GM21737 (cell line): ENCODE measurements around the gene LINGO1.

Experiments used
- ATAC-seq: cut with Tn5 transposase; IDR thresholded peaks from one replicate; pipeline ENCODE4 v1.9.1; 2021; ENCODE audit warnings: mild to moderate bottlenecking, moderate library complexity; ENCODE audit not compliant: unreplicated experiment

Gene LINGO1

GRCh38 chr15:77573802-77574201 is 58.9 kb downstream of the LINGO1 start:
- no peak for ATAC-seq

DNA sequence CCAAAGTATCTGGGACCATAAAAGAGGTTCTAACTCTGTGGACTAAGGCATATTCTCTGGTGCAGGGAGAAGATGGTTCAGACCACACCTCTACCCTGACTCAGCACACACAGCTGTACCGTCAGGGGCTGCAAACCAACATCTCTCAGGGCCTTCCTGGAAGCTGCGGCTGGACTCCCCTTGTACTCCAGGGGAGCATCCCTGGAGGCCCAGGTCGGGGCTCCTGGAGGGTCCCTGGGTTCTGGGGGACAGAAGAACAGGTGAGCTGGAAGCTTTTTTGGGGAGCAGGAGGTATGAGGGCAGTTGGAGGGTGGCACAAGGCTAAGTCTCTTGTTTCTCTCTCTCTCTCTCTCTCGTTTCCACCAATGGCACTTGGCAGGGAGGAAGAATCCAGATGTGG is 60.5 kb downstream of the LINGO1 start:
- ATAC-seq, result no peak

DNA sequence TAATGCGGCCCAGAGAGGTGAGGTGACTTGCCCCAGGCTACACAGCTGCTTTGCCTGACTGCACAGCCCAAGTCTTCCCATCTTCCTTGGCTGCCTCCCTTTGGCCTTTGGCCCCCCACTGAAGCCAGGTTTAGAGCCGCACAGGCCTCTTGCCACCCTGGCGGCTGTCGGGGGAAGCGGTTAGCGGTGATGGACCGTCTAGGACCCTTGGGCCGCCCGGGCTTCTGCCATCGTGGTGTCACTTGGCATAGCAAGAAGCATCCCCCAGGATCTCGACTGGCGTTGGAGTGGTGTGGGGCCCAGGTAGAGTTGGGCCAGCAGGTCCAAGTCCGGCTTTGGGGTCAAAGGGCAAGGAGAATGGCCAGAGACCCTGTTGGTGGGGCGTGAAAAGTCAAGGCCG is 61.0 kb downstream of the LINGO1 start:
- no peak for ATAC-seq

- ATAC-seq, result no peak
Observed at GRCh38 chr15:77571181-77571580, 61.5 kb downstream of the LINGO1 start.

DNA sequence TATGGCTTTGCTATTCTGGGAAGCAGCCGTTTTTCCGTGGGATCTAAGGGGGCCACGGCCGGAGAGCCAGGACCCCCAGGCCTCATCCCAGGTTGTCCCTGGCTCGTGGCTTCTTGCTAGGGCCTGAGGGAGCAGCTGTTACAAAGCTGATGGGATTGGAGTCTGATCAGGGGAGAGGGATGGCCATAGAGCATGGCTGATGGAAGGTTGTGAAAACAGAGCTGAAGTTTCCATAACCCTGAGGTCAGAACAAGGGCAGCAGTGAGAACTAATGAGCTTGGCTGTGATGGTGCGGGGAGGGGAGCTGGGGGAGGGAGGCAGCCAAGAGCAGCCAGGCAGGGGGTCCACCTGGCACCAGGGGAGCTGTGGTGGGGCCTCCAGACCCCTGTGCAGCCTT is 63.0 kb downstream of the LINGO1 start:
- ATAC-seq, result no peak

GRCh38 chr15:77568973-77569728 is 63.6 kb downstream of the LINGO1 start:
- no peak for ATAC-seq

GRCh38 chr15:77568014-77568972 is 64.4 kb downstream of the LINGO1 start:
- ATAC-seq, result no peak

GRCh38 chr15:77567202-77567601 is 65.5 kb downstream of the LINGO1 start:
- no peak for ATAC-seq

- ATAC-seq, result no peak
Observed at GRCh38 chr15:77566092-77566491, 66.6 kb downstream of the LINGO1 start.

DNA sequence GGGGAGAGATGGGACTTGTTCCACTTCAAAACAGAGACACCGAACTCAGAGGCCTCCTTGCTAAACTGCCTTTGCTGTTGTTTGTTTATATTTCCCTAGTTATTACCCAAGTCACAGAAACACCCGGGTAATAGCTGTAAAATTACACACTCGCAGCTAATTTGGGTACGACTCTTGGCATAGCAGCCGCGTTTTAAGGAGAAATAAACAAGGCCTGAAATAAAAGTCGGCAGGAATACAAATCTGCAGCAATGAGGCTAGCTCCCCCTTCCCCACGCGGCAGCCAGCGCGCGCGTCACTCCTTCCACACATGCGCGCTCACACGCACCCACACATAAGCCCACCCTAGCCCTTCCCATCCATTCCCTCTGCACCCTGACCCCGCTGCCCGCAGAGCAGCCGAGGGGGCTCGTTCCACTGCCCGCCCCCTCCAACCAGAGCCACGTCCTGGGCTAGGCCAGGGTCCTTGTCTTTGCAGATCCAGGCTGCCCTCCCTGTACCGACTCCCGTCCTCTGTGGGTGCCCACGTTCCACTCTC is 67.3 kb downstream of the LINGO1 start:
- ATAC-seq, result no peak

DNA sequence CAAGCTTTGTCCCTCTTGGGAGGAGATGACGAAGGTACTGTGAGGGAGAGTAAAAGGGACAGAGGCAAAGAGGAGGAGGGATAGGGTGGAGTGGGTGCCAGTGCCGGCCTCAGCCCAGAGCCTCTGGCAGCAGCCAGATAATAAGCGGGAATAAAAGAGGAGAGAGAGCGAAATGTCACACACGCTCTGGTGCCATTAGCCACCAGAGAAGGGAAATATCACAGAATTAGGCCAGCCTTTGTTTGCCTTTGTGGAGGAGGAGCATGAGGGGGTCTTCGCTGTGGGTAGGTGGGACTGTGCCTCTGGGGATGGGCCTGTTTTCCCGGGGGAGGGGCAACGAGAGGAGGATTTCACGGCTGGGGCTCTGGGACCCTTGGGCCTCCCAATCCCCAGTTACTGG is 67.8 kb downstream of the LINGO1 start:
- ATAC-seq, result no peak

- ATAC-seq, result no peak
Observed at GRCh38 chr15:77564341-77564740, 68.4 kb downstream of the LINGO1 start.

DNA sequence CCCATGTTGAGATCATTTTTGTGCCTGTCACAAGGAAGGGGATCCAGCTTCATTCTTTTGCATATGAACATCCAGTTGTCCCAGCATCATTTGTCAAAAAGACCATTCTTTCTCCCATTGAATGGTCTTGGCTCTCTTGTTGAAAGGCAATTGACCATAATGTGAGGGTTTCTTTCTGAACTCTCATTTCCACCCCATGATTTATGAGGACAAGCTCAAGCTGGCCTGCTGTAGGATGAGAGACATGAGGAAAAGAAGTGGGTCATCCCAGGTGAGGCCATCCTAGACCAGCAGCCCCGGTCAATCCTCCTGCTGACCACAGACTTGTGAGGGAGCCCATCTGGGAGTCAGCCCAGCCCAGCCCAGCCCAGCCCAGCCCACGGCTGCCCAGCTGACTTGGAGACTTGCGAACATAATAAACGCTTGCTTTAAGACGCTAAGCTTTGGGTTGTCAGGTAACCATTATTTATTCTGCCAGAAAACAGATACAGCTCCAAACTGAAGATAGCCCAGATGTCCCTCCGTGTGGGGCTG is 69.0 kb downstream of the LINGO1 start:
- no peak for ATAC-seq
